Measurements from ENCODE around the gene RB1.

Gene RB1

DNA sequence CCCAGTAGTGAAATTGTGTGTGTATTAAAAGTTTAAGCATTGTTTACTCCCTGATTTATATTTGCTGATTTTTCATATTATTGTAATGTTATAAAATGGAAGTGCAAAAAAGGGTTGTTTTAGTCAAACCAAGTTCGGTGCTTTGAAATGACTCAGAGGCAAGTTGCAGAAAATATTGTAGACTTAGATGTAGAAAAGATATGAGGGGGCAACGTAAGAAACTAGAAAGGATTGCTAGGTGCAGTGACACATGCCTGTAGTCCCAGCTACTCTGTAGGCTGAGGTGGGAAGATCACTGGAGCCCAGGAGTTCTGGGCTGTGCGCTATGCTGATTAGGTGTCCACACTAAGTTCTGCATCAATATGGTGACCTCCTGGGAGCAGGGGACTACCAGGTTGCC is 125.5 kb downstream of the RB1 start:
- Histone ChIP-seq H3K27me3 (ENCODE audit: insufficient read depth, low read depth) (no peaks in the 10 kb centered on the region), H3K4me2 (no peak overlapping the region), H2AFZ (ENCODE audit: low read depth) (no peak overlapping the region), H3K79me2 (ENCODE audit: insufficient read depth, low read depth) (no peaks in the 10 kb centered on the region), H3K9ac (no peak overlapping the region), H4K20me1 (ENCODE audit: insufficient read depth) (no peaks in the 10 kb centered on the region), H3K4me1 (ENCODE audit: low read depth, poor library complexity, severe bottlenecking) (no peaks in the 10 kb centered on the region), H3K36me3 (ENCODE audit: insufficient read depth) (no peaks in the 10 kb centered on the region), H3K4me3 (IDR thresholded peaks at IDR 0.05; ENCODE audit: insufficient read depth, low read depth, low read length) (no peak overlapping the region), H3K27ac (no peak overlapping the region)
- TF ChIP-seq, protein P1, sequence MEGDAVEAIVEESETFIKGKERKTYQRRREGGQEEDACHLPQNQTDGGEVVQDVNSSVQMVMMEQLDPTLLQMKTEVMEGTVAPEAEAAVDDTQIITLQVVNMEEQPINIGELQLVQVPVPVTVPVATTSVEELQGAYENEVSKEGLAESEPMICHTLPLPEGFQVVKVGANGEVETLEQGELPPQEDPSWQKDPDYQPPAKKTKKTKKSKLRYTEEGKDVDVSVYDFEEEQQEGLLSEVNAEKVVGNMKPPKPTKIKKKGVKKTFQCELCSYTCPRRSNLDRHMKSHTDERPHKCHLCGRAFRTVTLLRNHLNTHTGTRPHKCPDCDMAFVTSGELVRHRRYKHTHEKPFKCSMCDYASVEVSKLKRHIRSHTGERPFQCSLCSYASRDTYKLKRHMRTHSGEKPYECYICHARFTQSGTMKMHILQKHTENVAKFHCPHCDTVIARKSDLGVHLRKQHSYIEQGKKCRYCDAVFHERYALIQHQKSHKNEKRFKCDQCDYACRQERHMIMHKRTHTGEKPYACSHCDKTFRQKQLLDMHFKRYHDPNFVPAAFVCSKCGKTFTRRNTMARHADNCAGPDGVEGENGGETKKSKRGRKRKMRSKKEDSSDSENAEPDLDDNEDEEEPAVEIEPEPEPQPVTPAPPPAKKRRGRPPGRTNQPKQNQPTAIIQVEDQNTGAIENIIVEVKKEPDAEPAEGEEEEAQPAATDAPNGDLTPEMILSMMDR (conservative IDR thresholded peaks at IDR 0.05; ENCODE audit: low read depth, low read length) = no peak

DNA sequence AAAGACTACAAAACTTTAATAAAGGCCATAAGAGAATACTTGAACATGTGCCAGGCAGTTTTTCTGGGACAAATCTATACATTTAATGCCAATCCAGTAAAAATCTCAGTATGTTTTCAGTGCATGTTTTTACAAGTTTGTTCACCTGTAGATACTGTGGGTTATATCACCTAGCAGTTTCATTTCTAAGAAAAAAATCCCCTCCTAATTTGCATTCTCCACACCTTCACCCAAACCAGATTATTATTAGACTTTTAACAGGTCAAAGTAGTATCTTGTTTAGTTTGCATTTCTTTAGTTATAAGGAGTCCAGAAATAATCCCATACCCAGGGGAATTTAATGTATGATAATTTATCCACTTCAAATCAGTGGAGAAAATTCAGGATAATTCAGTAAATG is 126.3 kb downstream of the RB1 start:
- H3K4me3 ChIP-seq (IDR thresholded peaks at IDR 0.05; ENCODE audit: insufficient read depth, low read depth, low read length) = no peak overlapping the region
- no peaks in the 10 kb centered on the region for H3K36me3 ChIP-seq (ENCODE audit: insufficient read depth)
- no peak overlapping the region for H3K9ac ChIP-seq
- no peaks in the 10 kb centered on the region for H4K20me1 ChIP-seq (ENCODE audit: insufficient read depth)
- no peak overlapping the region for H3K4me2 ChIP-seq
- no peak overlapping the region for H3K27ac ChIP-seq
- TF ChIP-seq, protein P1 (conservative IDR thresholded peaks at IDR 0.05; ENCODE audit: low read depth, low read length) = no peak
- no peaks in the 10 kb centered on the region for H3K4me1 ChIP-seq (ENCODE audit: low read depth, poor library complexity, severe bottlenecking)
- H2AFZ ChIP-seq (ENCODE audit: low read depth) = no peak overlapping the region
- no peaks in the 10 kb centered on the region for H3K27me3 ChIP-seq (ENCODE audit: insufficient read depth, low read depth)
- H3K79me2 ChIP-seq (ENCODE audit: insufficient read depth, low read depth) = no peaks in the 10 kb centered on the region

DNA sequence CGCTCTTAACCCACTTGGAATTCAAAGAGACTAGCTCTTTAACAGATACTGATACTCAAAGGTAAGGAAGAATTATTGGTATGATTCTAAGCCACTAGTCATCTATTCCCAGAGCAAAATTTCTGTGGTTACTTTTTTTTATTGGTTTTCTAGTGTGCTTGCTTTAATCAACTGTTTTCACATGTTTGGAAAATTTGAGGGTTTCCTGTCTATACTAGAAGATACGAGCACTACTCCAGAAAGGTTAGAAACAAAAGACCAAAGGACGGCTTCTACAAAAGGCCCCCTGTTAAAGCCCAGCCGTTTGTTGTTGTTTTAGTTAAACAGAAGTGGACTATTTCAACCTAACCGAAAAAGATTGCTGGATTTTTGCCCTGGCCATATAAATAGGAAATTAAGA is 127.9 kb downstream of the RB1 start:
- Histone ChIP-seq H3K4me1 (ENCODE audit: low read depth, poor library complexity, severe bottlenecking) (no peaks in the 10 kb centered on the region), H3K9ac (no peak overlapping the region)

DNA sequence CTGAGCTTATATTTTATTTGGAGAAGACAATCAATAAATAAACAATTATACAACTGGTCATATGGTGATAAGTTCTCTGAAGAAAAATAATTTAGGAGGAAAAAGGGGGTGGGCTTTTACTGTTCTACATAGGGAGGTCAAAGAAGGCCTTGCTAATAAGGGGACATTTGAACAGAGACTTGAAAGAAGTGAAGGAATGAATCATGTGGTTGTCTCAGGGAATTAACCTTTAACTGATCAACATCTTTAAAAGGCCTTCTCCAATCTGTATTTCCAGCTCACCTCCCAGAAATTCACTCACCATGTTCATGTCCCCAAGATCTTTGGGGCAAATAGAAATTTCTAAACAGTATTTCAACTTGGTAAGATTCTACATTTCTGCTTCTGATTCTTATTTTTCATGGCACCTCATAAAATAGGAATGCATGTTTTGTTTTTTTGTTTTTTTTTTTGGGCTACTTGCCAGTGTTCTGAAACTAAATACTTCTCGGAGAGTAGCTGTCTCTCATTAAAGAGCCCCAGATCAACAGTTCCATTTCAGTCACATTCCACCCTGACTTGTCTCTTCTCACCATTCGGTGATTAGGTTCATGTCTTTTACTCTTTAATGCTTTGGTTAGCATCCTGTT is 128.6 kb downstream of the RB1 start:
- Histone ChIP-seq H4K20me1 (ENCODE audit: insufficient read depth) (no peaks in the 10 kb centered on the region), H3K36me3 (ENCODE audit: insufficient read depth) (no peaks in the 10 kb centered on the region), H3K4me3 (IDR thresholded peaks at IDR 0.05; ENCODE audit: insufficient read depth, low read depth, low read length) (no peak overlapping the region), H3K4me1 (ENCODE audit: low read depth, poor library complexity, severe bottlenecking) (no peaks in the 10 kb centered on the region), H3K27ac (no peak overlapping the region), H3K79me2 (ENCODE audit: insufficient read depth, low read depth) (no peaks in the 10 kb centered on the region), H2AFZ (ENCODE audit: low read depth) (no peak overlapping the region), H3K27me3 (ENCODE audit: insufficient read depth, low read depth) (no peaks in the 10 kb centered on the region), H3K4me2 (no peak overlapping the region), H3K9ac (no peak overlapping the region)
- TF ChIP-seq, protein P1 (conservative IDR thresholded peaks at IDR 0.05; ENCODE audit: low read depth, low read length) = no peak

More for the DNA sequence above, 127.9 kb downstream of the RB1 start:
- no peak overlapping the region for H3K4me2 ChIP-seq
- H3K4me3 ChIP-seq (IDR thresholded peaks at IDR 0.05; ENCODE audit: insufficient read depth, low read depth, low read length) = no peak overlapping the region
- no peaks in the 10 kb centered on the region for H3K27me3 ChIP-seq (ENCODE audit: insufficient read depth, low read depth)
- no peaks in the 10 kb centered on the region for H3K36me3 ChIP-seq (ENCODE audit: insufficient read depth)
- TF ChIP-seq, protein P1 (conservative IDR thresholded peaks at IDR 0.05; ENCODE audit: low read depth, low read length) = no peak
- H3K79me2 ChIP-seq (ENCODE audit: insufficient read depth, low read depth) = no peaks in the 10 kb centered on the region
- H2AFZ ChIP-seq (ENCODE audit: low read depth) = no peak overlapping the region
- H3K27ac ChIP-seq = no peak overlapping the region
- H4K20me1 ChIP-seq (ENCODE audit: insufficient read depth) = no peaks in the 10 kb centered on the region
